Endometrial microvascular endothelial cells (primary cell): ENCODE data around the gene RIPOR3. TPM values are rescaled to one million over a fixed set of nuclear protein-coding genes. Genes with fewer than 3 reads are reported as not detected.

Experiments used
- in situ Hi-C: cut with HindIII; loops from 2 replicates; pipeline ENCODE4 v1.10.0; 2017; ENCODE audit warnings: low sequenced_read_pairs, low pct_unique_long_range_greater_than_20kb; ENCODE audit errors: inconsistent ontology term
- total RNA-seq: library from RNA; depleted of rRNA; stranded (reverse); fragments of >200 nt; gene quantifications from one replicate; pipeline ENCODE4 v1.2.3, GENCODE V29; 2015; ENCODE audit errors: inconsistent ontology term

The RIPOR3 gene
- total RNA-seq, 1 donor from 2014 or later: not detected

- in situ Hi-C loops: no loop called here
These were observed 105.7 kb downstream of the RIPOR3 start for GRCh38 chr20:50585678-50586077.

GRCh38 chr20:50585214-50585613, 106.1 kb downstream of the RIPOR3 start:
- in situ Hi-C loops: no loop called here

- in situ Hi-C loops: no loop called here
These were observed 106.7 kb downstream of the RIPOR3 start for GRCh38 chr20:50584687-50585086.

DNA sequence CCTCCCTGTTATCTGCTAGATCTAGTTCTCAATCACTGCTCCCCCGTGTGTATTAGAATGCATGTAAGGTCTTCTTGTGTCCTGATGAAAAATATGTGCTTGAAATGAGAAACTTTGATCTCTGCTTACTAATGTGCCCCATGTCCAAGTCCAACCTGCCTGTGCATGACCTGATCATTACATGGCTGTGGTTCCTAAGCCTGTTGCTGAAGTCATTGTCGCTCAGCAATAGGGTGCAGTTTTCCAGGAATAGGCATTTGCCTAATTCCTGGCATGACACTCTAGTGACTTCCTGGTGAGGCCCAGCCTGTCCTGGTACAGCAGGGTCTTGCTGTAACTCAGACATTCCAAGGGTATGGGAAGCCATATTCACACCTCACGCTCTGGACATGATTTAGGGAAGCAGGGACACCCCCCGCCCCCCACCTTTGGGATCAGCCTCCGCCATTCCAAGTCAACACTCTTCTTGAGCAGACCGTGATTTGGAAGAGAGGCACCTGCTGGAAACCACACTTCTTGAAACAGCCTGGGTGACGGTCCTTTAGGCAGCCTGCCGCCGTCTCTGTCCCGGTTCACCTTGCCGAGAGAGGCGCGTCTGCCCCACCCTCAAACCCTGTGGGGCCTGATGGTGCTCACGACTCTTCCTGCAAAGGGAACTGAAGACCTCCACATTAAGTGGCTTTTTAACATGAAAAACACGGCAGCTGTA, 107.7 kb downstream of the RIPOR3 start:
- in situ Hi-C loops: no loop called here

- in situ Hi-C loops: no loop called here
These were observed 108.6 kb downstream of the RIPOR3 start for GRCh38 chr20:50582591-50583234.

- in situ Hi-C loops: no loop called here
These were observed 109.2 kb downstream of the RIPOR3 start for GRCh38 chr20:50582092-50582491.

GRCh38 chr20:50580842-50581544, 110.3 kb downstream of the RIPOR3 start:
- in situ Hi-C loops: no loop called here

- in situ Hi-C loops: no loop called here
These were observed 111.2 kb downstream of the RIPOR3 start for GRCh38 chr20:50580016-50580747.

GRCh38 chr20:50579511-50579910, 111.8 kb downstream of the RIPOR3 start:
- in situ Hi-C loops: no loop called here

GRCh38 chr20:50578778-50579165, 112.6 kb downstream of the RIPOR3 start:
- in situ Hi-C loops: no loop called here

- in situ Hi-C loops: no loop called here
These were observed 113.1 kb downstream of the RIPOR3 start for GRCh38 chr20:50578061-50578777.

GRCh38 chr20:50577175-50578018, 113.9 kb downstream of the RIPOR3 start:
- in situ Hi-C loops: no loop called here

DNA sequence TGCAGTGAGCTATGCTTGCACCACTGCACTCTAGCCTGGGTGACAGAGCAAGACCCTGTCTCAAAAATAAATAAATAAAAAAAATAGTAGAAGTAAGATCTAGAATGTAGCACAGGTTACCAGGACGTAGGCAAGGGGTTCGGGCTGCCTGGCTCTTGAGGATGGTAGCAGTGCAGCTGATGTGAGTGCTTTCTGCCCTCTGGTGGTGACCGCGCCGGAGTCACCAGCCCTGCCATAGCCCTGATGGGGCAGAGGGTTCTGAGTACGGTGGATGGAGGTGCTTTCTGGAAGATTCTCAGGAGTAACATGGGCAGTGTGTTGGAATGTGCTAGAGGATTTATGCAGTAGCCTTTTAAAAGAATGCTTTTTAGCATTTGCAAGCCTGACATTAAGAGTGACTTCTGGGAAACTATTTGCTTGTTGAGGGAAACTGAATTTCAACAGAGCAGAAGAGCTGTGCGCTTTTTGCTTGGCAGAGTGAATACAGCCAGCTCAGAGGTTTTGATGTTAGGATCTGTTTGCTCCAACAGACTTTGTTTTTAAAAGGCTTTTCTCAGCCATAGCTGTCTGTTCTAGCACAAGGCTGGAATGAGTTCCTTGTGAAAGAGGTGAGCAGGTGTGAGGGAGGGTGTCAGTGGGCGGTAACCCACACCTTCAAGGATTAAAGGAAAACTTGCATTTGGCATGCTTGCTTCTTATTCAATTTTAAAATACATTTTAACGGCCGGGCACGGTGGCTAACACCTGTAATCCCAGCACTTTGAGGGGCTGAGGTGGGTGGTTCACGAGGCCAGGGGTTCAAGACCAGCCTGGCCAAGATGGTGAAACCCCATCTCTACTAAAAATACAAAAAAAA, 115.2 kb downstream of the RIPOR3 start:
- in situ Hi-C loops: no loop called here

GRCh38 chr20:50574586-50574985, 116.8 kb downstream of the RIPOR3 start:
- in situ Hi-C loops: no loop called here

DNA sequence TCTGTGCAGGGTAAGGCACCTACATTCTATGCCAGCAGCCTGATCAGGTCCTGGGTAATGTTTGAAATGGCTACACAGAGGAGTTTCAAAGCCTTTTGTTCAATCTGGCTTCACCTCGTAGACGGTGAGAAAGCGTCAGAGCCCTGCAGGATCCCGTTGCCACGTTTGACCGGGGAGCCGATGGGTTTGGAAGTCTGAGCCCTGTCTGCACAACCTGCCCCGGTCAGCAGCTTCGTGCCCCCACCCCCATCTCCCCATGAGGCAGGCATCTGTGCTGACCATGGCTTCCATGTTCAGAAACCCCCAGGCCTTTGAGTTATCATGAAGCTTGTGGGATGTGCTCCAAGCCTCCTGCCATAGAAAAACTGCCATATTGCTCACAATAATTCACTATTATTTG, 117.2 kb downstream of the RIPOR3 start:
- in situ Hi-C loops: no loop called here

- in situ Hi-C loops: no loop called here
These were observed 118.2 kb downstream of the RIPOR3 start for GRCh38 chr20:50572938-50573777.
